Measurements from ENCODE around the gene SLC5A2.
A peak's percentile ranks its signal among the peaks of the same experiment; 100 is the strongest.
"Not testable (repeated sequence)": the region's sequence is repeated elsewhere in the genome, so short reads cannot be mapped to it uniquely, and the experiment has no call there.

The SLC5A2 gene

DNA sequence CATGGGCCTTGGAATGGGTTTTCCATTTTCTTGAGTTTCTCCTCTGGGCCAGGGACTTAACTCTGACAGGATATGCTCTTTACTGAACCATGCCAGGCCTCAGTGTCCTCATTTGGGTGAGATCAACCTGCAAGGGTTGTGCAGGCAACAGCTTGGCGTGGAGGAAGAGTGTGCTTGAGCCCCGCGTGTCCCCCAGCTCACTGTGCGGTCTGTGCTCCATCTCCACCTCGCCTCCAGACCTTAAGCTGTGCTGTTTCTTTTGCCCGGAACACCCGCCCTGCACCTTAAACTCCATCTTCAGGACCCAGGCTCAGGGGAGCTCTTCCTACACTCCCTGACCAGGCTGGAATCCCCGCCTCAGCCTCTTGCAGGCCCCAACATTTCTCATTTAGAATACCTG lies 15.6 kb downstream of the SLC5A2 start:
- no peak for DNase-seq (ENCODE audit: low read depth)

DNA sequence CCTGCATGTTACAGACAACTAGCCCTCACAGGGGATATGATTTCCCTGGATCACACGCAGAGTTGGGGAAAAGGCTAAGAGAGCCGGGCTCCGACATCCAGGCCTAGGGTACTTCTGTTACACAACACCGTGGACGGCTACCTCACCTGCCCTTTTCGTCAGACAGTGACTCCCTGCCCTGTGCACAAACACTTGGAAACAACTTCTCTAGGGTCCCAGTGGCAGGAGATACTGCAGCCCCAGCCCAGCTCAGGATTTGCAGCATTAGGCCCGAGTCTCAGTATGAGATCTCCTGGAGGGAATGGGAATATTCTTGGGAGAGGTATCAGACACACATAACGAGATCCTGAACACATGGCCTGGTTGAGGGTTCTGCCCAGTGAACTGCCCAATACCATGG lies 17.0 kb downstream of the SLC5A2 start:
- no peak for DNase-seq (ENCODE audit: low read depth)

DNA sequence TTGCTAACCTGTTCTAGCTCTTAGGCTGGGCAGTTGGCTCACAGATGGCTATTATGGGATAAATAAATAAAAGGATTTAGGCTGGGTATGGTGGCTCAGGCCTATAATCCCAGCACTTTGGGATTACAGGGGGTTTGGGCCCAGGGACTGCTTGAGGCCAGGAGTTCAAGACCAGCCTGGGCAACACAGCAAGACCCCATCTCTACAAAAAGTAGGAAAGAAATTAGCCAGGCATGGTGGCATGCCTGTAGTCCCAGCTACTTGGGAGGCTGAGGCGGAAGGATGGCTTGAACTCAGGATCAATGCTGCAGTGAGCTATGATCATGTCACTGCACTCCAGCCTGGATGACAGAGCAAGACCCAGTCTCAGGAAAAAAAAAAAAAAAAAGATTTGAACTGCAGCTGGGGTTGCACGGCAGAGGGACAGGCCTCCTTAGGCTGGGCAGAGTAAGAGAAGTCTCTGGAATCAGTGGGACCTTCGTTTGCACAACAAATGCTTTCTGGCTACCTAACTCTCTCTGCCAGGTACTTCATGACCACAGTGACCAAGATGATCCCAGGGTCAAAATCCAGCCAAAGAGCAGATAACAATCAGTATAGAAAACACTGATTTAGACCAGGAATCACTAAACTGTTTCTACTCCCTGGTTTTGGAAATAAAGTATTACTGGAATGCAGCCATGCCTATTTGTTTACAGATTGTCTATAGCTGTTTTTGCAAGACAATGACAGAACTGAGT lies 18.5 kb downstream of the SLC5A2 start:
- no peak for DNase-seq (ENCODE audit: low read depth)

DNA sequence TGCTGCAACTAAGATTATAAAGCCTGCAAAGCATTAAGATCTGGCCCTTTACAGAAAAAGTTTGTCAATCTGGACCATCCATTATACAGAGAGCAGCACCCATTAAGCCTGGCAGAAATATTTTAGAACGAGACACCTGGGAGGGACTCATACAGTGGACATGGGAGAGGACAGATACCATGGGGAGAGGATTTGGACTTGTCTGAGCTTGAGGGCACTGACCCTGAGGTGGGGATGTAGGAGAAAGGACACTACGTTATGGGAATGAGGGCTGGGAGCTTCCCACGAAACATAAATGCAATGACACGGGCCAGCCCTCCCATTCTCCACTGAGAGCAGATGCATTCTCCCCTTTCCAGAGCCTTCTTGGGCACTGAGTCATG lies 19.0 kb downstream of the SLC5A2 start:
- no peak for DNase-seq (ENCODE audit: low read depth)

DNA sequence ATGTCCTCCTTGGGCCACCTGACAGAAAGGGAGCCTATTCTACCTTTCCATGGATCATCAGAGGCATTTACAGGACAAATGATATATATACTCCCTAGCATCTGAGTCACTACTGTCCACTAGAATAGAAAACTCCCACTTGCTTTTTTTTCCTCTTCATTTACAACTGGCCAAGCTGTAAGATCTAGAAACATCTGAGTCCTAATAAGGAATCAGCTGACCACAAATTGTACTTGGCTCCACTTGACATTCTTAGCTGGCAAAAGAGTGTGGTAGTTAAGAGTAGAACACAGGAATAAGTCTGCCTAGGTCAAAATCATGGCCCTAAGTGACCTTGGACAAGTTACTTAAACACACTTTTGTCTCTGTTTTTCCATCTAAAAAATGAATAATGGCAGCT lies 20.1 kb downstream of the SLC5A2 start:
- DNase-seq (ENCODE audit: low read depth): no peak

DNA sequence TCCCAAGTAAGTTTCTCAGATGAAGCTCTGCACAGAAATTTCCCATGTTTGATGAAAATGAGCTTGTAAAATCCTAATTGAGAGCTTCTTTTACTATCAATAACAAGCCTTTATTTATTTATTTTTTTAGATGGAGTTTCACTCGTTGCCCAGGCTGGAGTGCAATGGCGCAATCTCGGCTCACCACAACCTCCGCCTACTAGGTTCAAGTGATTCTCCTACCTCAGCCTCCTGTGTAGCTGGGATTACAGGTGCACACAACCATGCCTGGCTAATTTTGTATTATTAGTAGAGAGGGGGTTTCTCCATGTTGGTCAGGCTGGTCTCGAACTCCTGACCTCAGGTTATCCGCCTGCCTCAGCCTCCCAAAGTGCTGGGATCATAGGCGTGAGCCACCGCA lies 20.6 kb downstream of the SLC5A2 start:
- DNase-seq (ENCODE audit: low read depth): not testable (repeated sequence)

DNA sequence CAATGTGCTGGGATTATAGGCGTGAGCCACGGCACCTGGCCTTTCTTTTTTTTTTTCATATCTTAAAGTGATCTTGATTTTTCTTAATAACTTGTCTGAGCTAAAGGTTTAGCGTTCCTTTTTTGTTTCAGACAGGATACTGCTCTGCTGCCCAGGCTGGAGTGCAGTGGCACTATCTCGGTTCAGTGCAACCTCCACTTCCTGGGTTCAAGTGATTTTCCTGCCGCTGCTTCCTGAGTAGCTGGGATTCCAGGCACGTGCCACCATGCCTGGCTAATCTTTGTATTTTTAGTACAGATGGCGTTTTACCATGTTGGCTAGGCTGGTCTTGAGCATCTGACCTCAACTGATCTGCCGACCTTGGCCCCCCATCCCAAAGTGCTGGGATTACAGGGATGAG lies 21.2 kb downstream of the SLC5A2 start:
- DNase-seq (ENCODE audit: low read depth): no peak

DNA sequence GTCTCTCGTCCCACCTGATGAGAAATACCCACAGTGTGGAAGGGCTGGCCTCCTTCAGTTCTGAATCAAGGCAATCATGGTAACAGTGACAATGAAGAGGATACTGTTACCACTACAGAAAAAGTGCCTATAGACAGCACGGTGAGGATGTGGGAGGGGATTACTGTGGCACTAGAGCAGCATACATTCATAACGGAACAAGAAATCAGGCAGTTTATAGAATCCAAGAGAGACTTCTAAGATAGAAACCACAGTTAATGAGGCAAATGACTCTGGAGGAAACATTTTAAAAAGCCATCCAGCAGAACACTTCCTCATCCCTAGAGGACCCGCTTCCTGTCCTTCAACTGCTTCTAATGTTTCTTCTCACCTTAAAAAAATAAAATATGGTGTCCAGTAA lies 22.6 kb downstream of the SLC5A2 start:
- DNase-seq (ENCODE audit: low read depth): no peak

DNA sequence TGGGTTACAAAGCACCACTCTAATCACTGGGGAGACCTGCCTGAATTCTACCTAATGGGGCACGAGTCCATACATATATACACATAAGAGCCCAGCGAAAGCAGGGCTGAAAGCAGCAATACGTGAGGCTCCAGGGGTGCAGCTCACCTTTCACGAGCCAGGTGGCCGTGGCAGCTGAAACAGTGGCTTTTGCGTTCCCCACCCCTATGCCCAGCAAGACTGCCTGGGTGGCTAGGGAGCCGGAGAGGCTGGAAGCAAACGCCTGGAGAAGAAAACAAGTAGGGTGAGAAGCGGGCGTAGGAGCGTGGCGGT lies 24.6 kb downstream of the SLC5A2 start:
- DNase-seq (ENCODE audit: low read depth): no peak

DNA sequence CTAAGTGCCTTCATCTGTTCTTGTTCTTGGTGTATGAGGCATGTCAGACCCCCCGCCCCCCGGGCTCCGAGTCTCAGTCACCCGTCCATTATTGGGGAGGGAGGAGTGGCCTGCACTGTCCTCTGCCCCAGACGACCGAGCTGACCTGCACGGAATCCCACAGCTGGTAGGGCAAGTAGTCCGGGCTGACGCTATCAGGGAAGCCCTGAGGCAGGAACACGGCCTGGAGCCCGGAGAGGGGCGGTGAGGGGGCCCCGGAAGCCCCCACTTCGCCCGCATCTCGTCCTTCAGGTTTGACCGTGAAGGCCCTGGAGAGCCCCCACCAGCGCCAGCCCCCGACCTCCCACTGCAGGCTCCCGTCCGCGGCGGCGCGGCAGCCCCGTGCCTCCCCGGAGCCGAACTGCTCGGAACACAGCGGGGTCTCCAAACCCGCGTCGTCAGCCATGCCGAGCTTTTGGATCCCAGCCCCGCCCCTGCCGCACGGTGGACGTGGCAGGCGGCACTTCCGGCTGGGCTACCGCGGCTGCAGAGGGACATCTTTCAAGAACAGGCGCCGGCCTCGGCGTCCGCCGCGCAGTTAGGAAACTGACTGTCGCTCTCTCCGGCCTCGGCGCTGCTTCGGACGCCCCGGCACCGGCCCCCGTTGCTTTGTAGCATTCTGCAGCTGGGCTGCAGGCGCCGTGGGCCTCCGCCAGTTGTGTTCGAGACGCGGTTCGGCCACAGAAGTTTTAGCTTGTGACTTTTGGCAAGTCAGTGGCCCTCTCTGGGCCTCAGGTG lies 25.2 kb downstream of the SLC5A2 start, which contains the start of gene RUSF1:
TSS of gene RUSF1 (minus strand) at position 463 of the 777 bp plus-strand sequence. CDS start at position 445, 18 bp downstream.
- peak; percentile 72 for DNase-seq (ENCODE audit: low read depth)

DNA sequence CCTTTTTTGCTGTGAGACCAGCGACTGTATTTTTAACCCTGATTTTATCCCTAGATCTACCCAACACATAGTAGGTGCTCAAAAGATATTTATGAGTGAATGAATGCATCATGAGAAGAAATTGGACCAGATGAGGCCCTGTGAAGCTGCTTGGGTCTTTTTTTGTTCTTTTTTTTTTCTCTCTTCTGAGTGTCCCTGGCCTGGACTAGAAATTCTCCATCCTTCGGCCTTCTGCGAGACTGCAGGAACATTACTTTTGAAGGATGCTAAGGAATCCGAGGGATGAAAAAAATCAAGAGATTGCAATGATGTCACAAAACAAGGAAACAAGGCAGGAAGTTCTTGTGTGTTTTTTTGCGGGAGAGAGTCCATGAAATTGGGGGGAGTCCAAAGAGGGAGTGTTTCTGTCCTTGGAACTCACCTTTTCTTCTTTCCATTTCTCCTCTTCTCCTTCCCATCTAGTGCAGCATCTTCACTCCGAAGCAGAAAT lies 25.8 kb downstream of the SLC5A2 start:
- DNase-seq (ENCODE audit: low read depth): no peak

DNA sequence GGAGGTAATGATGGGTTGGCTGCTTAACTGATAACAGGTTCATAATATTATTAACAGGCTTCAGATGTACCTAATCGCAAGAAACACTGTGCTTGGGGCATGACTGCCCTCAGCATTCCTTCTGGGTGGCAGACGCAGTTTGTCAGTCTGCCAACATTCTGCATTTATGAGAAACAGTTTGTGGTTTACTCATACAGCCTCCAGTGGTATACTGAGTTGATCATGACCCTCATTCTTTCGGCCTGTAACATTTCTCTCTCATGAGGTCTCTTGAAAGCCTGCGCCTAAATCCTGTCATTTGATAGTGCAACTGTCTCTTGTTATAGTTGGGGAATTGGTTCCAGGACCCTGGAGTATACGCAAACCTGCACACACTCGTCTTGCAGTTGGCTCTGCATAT lies 30.2 kb downstream of the SLC5A2 start:
- no peak for DNase-seq (ENCODE audit: low read depth)

DNA sequence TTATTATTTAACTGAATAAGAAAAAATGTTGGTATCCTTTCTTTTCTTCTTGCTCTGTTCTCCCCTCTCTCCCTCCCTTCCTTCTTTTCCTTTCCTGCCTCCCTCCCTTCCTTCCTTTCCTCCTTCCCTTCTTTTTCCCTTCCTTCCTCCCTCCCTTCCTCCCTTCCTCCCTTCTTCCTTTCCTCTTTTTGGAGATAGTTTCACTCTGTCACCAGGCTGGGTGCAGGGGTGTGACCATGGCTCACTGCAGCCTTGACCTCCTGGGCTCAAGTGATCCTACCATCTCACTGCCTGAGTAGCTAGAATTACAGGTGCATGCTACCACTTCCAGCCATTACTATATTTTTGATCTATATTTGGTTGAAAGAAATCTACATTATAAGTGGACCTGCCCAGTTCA lies 31.0 kb downstream of the SLC5A2 start:
- no peak for DNase-seq (ENCODE audit: low read depth)

DNA sequence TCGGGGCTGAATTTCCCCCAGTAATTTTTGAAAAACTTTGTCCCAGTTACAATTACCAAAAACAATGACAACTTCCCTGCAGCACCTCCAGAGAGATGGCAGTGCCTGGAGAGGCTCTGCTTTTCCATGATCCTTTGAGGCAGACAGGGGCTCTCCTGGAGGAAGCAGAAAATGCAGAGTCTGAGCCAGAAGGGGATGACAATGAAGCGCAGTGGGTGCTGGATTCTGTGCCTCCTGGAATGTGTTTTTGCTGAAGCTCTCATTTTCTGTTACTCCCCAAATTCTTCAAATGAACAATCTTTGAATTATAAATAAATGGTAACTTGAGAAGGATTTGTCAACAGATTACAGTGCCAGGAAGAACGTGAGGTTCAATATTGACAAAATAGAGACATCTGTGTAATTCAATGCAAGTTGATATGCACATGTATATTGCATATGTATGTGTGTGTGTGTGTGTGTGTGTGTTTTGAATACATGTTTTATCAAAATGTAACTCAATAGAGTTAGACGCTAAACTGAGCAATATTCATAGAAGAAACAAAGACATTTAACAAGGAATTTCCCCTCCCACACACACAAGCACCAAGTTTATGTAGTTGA lies 35.0 kb downstream of the SLC5A2 start:
- no peak for DNase-seq (ENCODE audit: low read depth)

DNA sequence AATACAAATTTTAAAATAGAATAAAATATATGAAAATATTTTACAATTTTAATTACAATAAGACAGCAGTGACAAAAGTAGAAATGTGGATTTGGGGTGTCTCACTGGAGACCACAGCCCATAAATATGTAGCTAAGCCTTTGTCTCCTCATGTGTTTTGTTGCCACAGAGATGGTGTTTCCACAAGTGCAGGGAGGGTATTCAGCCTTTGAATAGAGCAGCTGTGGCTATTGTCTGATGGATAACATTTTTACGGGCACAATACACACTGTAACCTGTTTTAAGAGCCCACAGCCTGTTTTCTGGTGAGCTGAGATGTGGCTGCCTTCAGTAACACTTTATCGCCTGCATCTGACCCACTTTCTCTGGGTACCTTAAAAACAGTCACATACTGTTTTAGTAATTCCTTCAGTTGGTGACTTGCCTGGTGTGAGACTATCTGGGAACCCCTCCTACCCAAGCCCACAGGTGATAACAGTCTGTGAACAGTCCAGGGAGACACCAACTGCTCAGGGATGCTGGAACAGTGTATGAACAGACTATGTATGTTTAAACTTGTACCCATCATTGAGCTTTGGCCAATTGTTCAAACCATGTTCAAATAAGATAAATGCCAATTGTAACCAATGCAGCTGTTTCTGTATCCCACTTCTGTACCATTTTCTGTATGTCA lies 37.0 kb downstream of the SLC5A2 start:
- no peak for DNase-seq (ENCODE audit: low read depth)

DNA sequence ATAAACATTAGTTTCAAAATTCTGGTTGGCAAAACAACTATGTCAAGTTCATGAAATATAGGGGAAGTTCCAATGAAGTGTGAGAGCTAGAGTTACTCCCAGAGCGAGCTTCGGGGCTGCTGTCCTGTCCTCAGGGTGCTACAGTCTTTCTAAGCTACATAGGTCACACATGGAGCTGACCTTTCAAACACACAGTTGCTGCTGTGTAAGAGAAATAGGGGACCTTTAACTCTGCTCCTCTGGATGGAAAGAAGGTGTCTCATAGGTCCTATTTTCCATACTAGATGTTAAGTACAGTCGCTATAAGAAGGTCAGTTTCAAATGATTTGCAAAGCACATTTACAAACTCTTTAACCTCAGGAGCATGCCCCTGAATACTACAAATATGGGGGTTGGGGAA lies 38.4 kb downstream of the SLC5A2 start:
- no peak for DNase-seq (ENCODE audit: low read depth)

DNA sequence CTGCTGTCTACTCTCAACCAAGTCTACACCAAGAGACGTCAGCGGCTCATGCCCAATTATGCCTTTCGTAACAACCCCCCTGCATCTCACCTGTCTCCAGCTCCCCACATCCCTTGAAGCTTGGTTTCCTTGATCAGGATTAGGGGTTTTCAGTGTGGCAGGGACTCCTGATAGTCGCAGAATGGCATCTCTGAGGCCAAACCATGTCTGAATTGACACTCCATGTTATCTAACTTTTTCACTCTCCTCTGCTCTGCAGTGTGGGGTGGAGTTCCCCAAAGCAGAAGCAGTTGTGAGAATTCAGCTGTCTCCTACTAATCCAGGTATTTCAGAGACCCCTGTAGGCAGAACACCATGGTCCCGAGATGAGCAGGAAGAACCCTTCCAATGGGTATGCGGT lies 39.1 kb downstream of the SLC5A2 start:
- DNase-seq (ENCODE audit: low read depth): no peak

DNA sequence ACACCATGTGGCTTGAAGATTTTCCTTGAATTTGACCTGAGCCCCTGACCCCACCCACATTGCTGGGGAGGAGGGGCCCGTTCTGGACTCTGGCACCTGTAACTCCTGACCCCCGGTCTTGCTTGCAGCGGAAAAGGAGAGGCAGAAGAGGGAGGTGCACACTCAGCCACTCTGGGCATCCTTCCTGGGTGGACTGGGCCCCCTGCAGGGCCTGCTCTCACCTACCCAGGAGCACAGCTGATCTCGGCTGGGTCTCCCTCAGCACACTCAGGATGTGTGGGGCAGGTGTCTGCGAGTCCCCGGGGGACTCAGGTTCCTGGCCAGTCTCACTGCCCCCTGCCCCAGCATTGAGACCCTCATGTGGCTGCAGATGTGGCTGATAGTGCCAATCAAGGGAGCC lies 40.8 kb downstream of the SLC5A2 start:
- DNase-seq (ENCODE audit: low read depth): not testable (repeated sequence)

DNA sequence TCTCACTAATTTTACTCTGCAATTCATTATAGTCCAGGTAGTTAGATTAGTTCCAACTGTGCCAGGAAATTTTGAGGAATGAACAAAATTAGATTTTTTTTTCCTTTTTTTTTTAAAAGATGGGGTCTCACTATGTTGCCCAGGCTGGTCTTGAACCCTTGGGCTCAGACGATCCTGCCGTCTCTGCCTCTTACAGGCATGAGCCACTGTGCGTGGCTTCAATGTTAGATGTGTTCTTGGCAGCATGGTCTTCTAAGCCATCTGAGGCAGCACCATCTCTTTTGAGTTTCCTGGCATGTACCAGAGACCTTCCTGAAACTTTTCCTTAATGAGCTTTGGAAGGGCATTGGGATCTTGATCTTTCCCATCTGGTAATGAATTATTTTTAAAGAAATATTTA lies 42.2 kb downstream of the SLC5A2 start:
- DNase-seq (ENCODE audit: low read depth): no peak

DNA sequence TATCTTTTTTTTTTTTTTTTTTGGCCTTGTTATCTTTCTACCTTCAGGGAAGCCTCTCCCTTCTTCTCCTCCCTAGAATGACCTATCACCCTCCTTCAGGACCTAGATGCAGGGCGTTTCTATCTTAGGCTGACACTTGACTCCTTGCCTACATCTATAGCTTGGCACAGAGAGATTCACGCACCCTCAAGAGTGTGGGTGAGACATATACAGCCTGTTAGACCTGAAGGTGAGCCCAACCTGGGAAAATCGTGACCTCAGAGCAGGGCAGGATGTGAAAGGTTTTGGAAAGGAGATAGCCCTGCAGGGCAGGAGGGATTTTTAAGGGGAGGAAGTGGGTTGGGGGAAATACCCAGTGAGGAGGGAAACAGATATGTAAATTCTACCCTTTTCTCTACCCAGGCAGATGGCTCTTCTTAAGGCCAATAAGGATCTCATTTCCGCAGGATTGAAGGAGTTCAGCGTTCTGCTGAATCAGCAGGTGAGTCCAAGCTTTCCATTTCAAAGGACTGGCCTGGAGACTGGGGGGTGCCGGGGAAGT lies 44.9 kb downstream of the SLC5A2 start, which contains the start of gene AHSP:
TSS of gene AHSP (plus strand) at position 167 of the 541 bp plus-strand sequence. CDS start at position 407, 240 bp downstream.
- DNase-seq (ENCODE audit: low read depth): no peak

DNA sequence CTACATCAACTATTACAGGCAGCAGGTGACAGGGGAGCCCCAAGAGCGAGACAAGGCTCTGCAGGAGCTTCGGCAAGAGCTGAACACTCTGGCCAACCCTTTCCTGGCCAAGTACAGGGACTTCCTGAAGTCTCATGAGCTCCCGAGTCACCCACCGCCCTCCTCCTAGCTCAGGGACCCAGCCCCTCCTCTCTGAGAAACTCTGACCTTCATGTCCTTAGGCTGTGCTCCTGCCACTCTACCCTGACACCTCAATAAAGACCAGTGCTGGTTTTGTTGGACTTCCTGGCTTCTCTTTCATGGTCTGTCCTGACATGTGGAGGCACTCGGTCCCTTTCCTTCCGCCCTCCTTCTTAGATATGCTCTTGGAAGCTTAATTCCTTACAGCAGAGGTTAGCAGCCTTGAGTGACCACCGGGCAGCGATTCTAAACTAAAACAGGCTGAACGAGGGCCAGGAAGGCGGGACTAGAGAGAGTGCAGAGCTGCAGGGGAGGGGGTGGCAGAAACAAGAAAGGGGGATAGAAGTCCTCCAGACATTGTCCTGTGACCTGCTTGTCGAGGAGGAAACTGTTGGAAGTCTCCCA lies 45.7 kb downstream of the SLC5A2 start:
- no peak for DNase-seq (ENCODE audit: low read depth)
